Activated T-cell treated with anti-CD3 and anti-CD28 coated beads, Interleukin-2, amount 50 U/mL, for 72 hours (primary cell): Measurements from ENCODE around the gene KPNA6. TPM values are rescaled to one million over a fixed set of nuclear protein-coding genes. Genes with fewer than 3 reads are reported as not detected.
"Not testable (repeated sequence)": the region's sequence is repeated elsewhere in the genome, so short reads cannot be mapped to it uniquely, and the experiment has no call there.

Experiments
- ATAC-seq, 2 donors: fragments of 150-1000 bp; cut with Tn5 transposase; replicated peaks in 1 of 2; 2 replicates each; pipeline ENCODE4 v1.10.0; 2021; ENCODE audit warnings: moderate library complexity in 2 of 2, mild to moderate bottlenecking in 1 of 2
- DNase-seq, 2 donors: peaks; one replicate each; pipeline ENCODE4 v3.0.0; 2021 to 2022; ENCODE audit warnings: mixed read lengths in 1 of 2
- H3K27ac Mint-ChIP-seq: one replicate; pipeline ENCODE4 v1.8.0; 2022; ENCODE audit warnings: mild to moderate bottlenecking, moderate library complexity, mixed read lengths
- H3K27me3 Mint-ChIP-seq: one replicate; pipeline ENCODE4 v1.8.0; 2022; ENCODE audit warnings: low read depth, mixed read lengths
- H3K36me3 Mint-ChIP-seq, 2 donors: one replicate each; pipeline ENCODE4 v1.8.0; 2022; ENCODE audit warnings: mixed read lengths in 2 of 2, mild to moderate bottlenecking in 1 of 2; ENCODE audit not compliant: insufficient read depth in 2 of 2
- H3K4me1 Mint-ChIP-seq: one replicate; pipeline ENCODE4 v1.8.0; 2022; ENCODE audit warnings: low read depth, mixed read lengths
- H3K4me3 Mint-ChIP-seq, 2 donors: one replicate each; pipeline ENCODE4 v1.8.0; 2022; ENCODE audit warnings: mild to moderate bottlenecking in 2 of 2, mixed read lengths in 2 of 2, moderate library complexity in 2 of 2
- H3K9me3 Mint-ChIP-seq, 2 donors: one replicate each; pipeline ENCODE4 v1.8.0; 2022; ENCODE audit warnings: mixed read lengths in 2 of 2
- total RNA-seq, 2 donors: library from RNA; stranded (reverse); gene quantifications; one replicate each; pipeline ENCODE4 v1.2.3, GENCODE V29; 2022

Gene KPNA6
- total RNA-seq, 2 donors from 2014 or later, result 63.3 to 65.8 TPM

- H3K36me3 Mint-ChIP-seq, result peaks cover 4 to 9% of the 10 kb centered on the region in 2 donors
- H3K4me1 Mint-ChIP-seq, result peaks cover 58% of the 10 kb centered on the region
- peak overlapping the region; percentile 15 to 20 for H3K4me3 Mint-ChIP-seq
- H3K27me3 Mint-ChIP-seq, result no peaks in the 10 kb centered on the region
- peak overlapping the region; percentile 76 for H3K27ac Mint-ChIP-seq
- DNase-seq, result no peak
- ATAC-seq, result no peak
- H3K9me3 Mint-ChIP-seq, result no peaks in the 10 kb centered on the region
Observed at GRCh38 chr1:32111789-32112188, 3.9 kb downstream of the KPNA6 start.

GRCh38 chr1:32112806-32113375 is 5.0 kb downstream of the KPNA6 start:
- Mint-ChIP-seq H3K4me1 (peaks cover 57% of the 10 kb centered on the region), H3K36me3 (peaks cover 2 to 9% of the 10 kb centered on the region in 2 donors), H3K27me3 (no peaks in the 10 kb centered on the region), H3K27ac (peak overlapping the region; percentile 47), H3K4me3 (peak overlapping the region; percentile 36 to 44), H3K9me3 (no peaks in the 10 kb centered on the region)
- DNase-seq (peak; percentile 3 to 6), ATAC-seq (peak; percentile 24 to 29)

- not testable (repeated sequence) for H3K36me3 Mint-ChIP-seq, DNase-seq, ATAC-seq, H3K9me3 Mint-ChIP-seq, H3K27me3 Mint-ChIP-seq
- Mint-ChIP-seq H3K27ac (peak overlapping the region; percentile 38), H3K4me3 (peak overlapping the region in 1 of 2 donors; percentile 31), H3K4me1 (peaks cover 62% of the 10 kb centered on the region)
Observed at GRCh38 chr1:32113436-32113835, 5.6 kb downstream of the KPNA6 start.

- no peak for ATAC-seq
- no peak for DNase-seq
- Mint-ChIP-seq H3K36me3 (peaks cover 0 to 7% of the 10 kb centered on the region in 2 donors), H3K4me1 (peaks cover 63% of the 10 kb centered on the region), H3K27ac (no peak overlapping the region), H3K9me3 (no peaks in the 10 kb centered on the region), H3K27me3 (no peaks in the 10 kb centered on the region), H3K4me3 (no peak overlapping the region)
Observed at GRCh38 chr1:32114420-32114819, 6.6 kb downstream of the KPNA6 start.

GRCh38 chr1:32115496-32115895 is 7.6 kb downstream of the KPNA6 start:
- no peak overlapping the region for H3K4me3 Mint-ChIP-seq
- ATAC-seq, result no peak

GRCh38 chr1:32116531-32116930 is 8.7 kb downstream of the KPNA6 start:
- DNase-seq (no peak), ATAC-seq (no peak)
- Mint-ChIP-seq H3K4me1 (peaks cover 52% of the 10 kb centered on the region), H3K36me3 (peaks cover 0 to 11% of the 10 kb centered on the region in 2 donors), H3K4me3 (no peak overlapping the region), H3K27ac (no peak overlapping the region), H3K27me3 (no peaks in the 10 kb centered on the region), H3K9me3 (no peaks in the 10 kb centered on the region)

More at GRCh38 chr1:32115496-32115895, 7.6 kb downstream of the KPNA6 start:
- H3K36me3 Mint-ChIP-seq, result peaks cover 0 to 7% of the 10 kb centered on the region in 2 donors
- H3K4me1 Mint-ChIP-seq, result peaks cover 52% of the 10 kb centered on the region
- no peak overlapping the region for H3K27ac Mint-ChIP-seq
- no peaks in the 10 kb centered on the region for H3K9me3 Mint-ChIP-seq
- DNase-seq, result no peak
- H3K27me3 Mint-ChIP-seq, result no peaks in the 10 kb centered on the region

GRCh38 chr1:32122151-32122550 is 14.3 kb downstream of the KPNA6 start:
- H3K9me3 Mint-ChIP-seq, result no peaks in the 10 kb centered on the region
- H3K4me3 Mint-ChIP-seq, result peak overlapping the region in 1 of 2 donors; percentile 0
- DNase-seq, result no peak
- H3K27ac Mint-ChIP-seq, result peak overlapping the region; percentile 25
- ATAC-seq, result no peak
- H3K27me3 Mint-ChIP-seq, result no peaks in the 10 kb centered on the region
- peaks cover 51% of the 10 kb centered on the region for H3K4me1 Mint-ChIP-seq
- H3K36me3 Mint-ChIP-seq, result peaks cover 0 to 4% of the 10 kb centered on the region in 2 donors

- not testable (repeated sequence) for H3K9me3 Mint-ChIP-seq, H3K27me3 Mint-ChIP-seq, H3K4me3 Mint-ChIP-seq, ATAC-seq, H3K36me3 Mint-ChIP-seq, H3K27ac Mint-ChIP-seq, DNase-seq
- peaks cover 54% of the 10 kb centered on the region for H3K4me1 Mint-ChIP-seq
Observed at GRCh38 chr1:32123361-32123760, 15.5 kb downstream of the KPNA6 start.

GRCh38 chr1:32125313-32125712 is 17.5 kb downstream of the KPNA6 start:
- Mint-ChIP-seq H3K36me3 (peaks cover 0 to 10% of the 10 kb centered on the region in 2 donors), H3K27me3 (no peaks in the 10 kb centered on the region), H3K27ac (peak overlapping the region; percentile 35), H3K4me1 (peaks cover 55% of the 10 kb centered on the region), H3K9me3 (no peaks in the 10 kb centered on the region), H3K4me3 (no peak overlapping the region)
- DNase-seq (no peak), ATAC-seq (no peak)

- DNase-seq, result no peak
- Mint-ChIP-seq H3K4me1 (peaks cover 43% of the 10 kb centered on the region), H3K27me3 (no peaks in the 10 kb centered on the region), H3K27ac (no peak overlapping the region), H3K4me3 (no peak overlapping the region), H3K9me3 (no peaks in the 10 kb centered on the region), H3K36me3 (peaks cover 0 to 10% of the 10 kb centered on the region in 2 donors)
- no peak for ATAC-seq
Observed at GRCh38 chr1:32126770-32127169, 18.9 kb downstream of the KPNA6 start.

- Mint-ChIP-seq H3K27me3 (no peaks in the 10 kb centered on the region), H3K27ac (peak overlapping the region; percentile 43)
Observed at GRCh38 chr1:32127409-32128198, 19.7 kb downstream of the KPNA6 start.

GRCh38 chr1:32128479-32128878 is 20.6 kb downstream of the KPNA6 start:
- no peak for ATAC-seq
- no peak for DNase-seq
- peaks cover 0 to 10% of the 10 kb centered on the region in 2 donors for H3K36me3 Mint-ChIP-seq
- no peak overlapping the region for H3K4me3 Mint-ChIP-seq
- H3K27me3 Mint-ChIP-seq, result no peaks in the 10 kb centered on the region
- H3K9me3 Mint-ChIP-seq, result no peaks in the 10 kb centered on the region
- H3K4me1 Mint-ChIP-seq, result peaks cover 26% of the 10 kb centered on the region
- H3K27ac Mint-ChIP-seq, result peak overlapping the region; percentile 54

More at GRCh38 chr1:32127409-32128198, 19.7 kb downstream of the KPNA6 start:
- no peak for DNase-seq
- ATAC-seq, result no peak
- Mint-ChIP-seq H3K36me3 (peaks cover 0 to 10% of the 10 kb centered on the region in 2 donors), H3K4me3 (no peak overlapping the region), H3K9me3 (no peaks in the 10 kb centered on the region), H3K4me1 (peaks cover 35% of the 10 kb centered on the region)

- H3K9me3 Mint-ChIP-seq, result no peaks in the 10 kb centered on the region
- peaks cover 0 to 10% of the 10 kb centered on the region in 2 donors for H3K36me3 Mint-ChIP-seq
- no peak for DNase-seq
- ATAC-seq, result no peak
- no peaks in the 10 kb centered on the region for H3K27me3 Mint-ChIP-seq
- peak overlapping the region; percentile 54 for H3K27ac Mint-ChIP-seq
- H3K4me3 Mint-ChIP-seq, result no peak overlapping the region
- H3K4me1 Mint-ChIP-seq, result peaks cover 25% of the 10 kb centered on the region
Observed at GRCh38 chr1:32128964-32129363, 21.1 kb downstream of the KPNA6 start.
